ENCODE measurements around the gene TEPSIN.

Gene TEPSIN

GRCh38 chr17:81238815-81239713 lies at the start of gene TEPSIN, which contains the start of gene NDUFAF8:
TSS of gene TEPSIN (minus strand) at chr17:81239055. CDS start at chr17:81239033, 22 bp downstream.
TSS of gene NDUFAF8 (plus strand) at chr17:81239318. CDS start at chr17:81239364, 46 bp downstream.
- peak within 1 kb of the TSS; percentile 84 for H3K4me3 ChIP-seq (ENCODE audit: low read depth, low read length)

- H3K4me3 ChIP-seq (ENCODE audit: low read depth, low read length): no peak overlapping the region
Observed at GRCh38 chr17:81287741-81288430, 49.0 kb upstream of the TEPSIN start.

- H3K4me3 ChIP-seq (ENCODE audit: low read depth, low read length): no peak overlapping the region
Observed at GRCh38 chr17:81287152-81287551, 48.3 kb upstream of the TEPSIN start.

GRCh38 chr17:81286491-81287145 lies 47.8 kb upstream of the TEPSIN start:
- H3K4me3 ChIP-seq (ENCODE audit: low read depth, low read length): no peak overlapping the region

- H3K4me3 ChIP-seq (ENCODE audit: low read depth, low read length): no peak overlapping the region
Observed at GRCh38 chr17:81285894-81286293, 47.0 kb upstream of the TEPSIN start.

- no peak overlapping the region for H3K4me3 ChIP-seq (ENCODE audit: low read depth, low read length)
Observed at GRCh38 chr17:81285179-81285878, 46.5 kb upstream of the TEPSIN start.

GRCh38 chr17:81282876-81283275 lies 44.0 kb upstream of the TEPSIN start:
- no peak overlapping the region for H3K4me3 ChIP-seq (ENCODE audit: low read depth, low read length)

- H3K4me3 ChIP-seq (ENCODE audit: low read depth, low read length): no peak overlapping the region
Observed at GRCh38 chr17:81282141-81282540, 43.3 kb upstream of the TEPSIN start.

GRCh38 chr17:81280571-81280970 lies 41.7 kb upstream of the TEPSIN start:
- no peak overlapping the region for H3K4me3 ChIP-seq (ENCODE audit: low read depth, low read length)

GRCh38 chr17:81279278-81280275 lies 40.7 kb upstream of the TEPSIN start:
- H3K4me3 ChIP-seq (ENCODE audit: low read depth, low read length): no peak overlapping the region

GRCh38 chr17:81278831-81279230 lies 40.0 kb upstream of the TEPSIN start:
- no peak overlapping the region for H3K4me3 ChIP-seq (ENCODE audit: low read depth, low read length)

GRCh38 chr17:81277946-81278693 lies 39.3 kb upstream of the TEPSIN start:
- no peak overlapping the region for H3K4me3 ChIP-seq (ENCODE audit: low read depth, low read length)

- H3K4me3 ChIP-seq (ENCODE audit: low read depth, low read length): no peak overlapping the region
Observed at GRCh38 chr17:81277421-81277820, 38.6 kb upstream of the TEPSIN start.

GRCh38 chr17:81276781-81277180 lies 37.9 kb upstream of the TEPSIN start:
- no peak overlapping the region for H3K4me3 ChIP-seq (ENCODE audit: low read depth, low read length)

GRCh38 chr17:81274471-81274855 lies 35.6 kb upstream of the TEPSIN start:
- no peak overlapping the region for H3K4me3 ChIP-seq (ENCODE audit: low read depth, low read length)

GRCh38 chr17:81273698-81274470 lies 35.0 kb upstream of the TEPSIN start:
- H3K4me3 ChIP-seq (ENCODE audit: low read depth, low read length): no peak overlapping the region

GRCh38 chr17:81272616-81273015 lies 33.8 kb upstream of the TEPSIN start:
- no peak overlapping the region for H3K4me3 ChIP-seq (ENCODE audit: low read depth, low read length)

GRCh38 chr17:81271226-81271625 lies 32.4 kb upstream of the TEPSIN start:
- H3K4me3 ChIP-seq (ENCODE audit: low read depth, low read length): no peak overlapping the region

Measured in iPS-11a (cell line).